Stimulated activated CD4-positive, alpha-beta T cell treated with anti-CD3 and anti-CD28 coated beads, Interleukin-2, amount 100 ng/mL, for 24 hours (primary cell): ENCODE results near the gene HPD.

ENCODE experiments used
- DNase-seq, 2 donors: peaks; one replicate each; pipeline ENCODE4 v3.0.0-alpha.2; 2020

HPD gene

DNA sequence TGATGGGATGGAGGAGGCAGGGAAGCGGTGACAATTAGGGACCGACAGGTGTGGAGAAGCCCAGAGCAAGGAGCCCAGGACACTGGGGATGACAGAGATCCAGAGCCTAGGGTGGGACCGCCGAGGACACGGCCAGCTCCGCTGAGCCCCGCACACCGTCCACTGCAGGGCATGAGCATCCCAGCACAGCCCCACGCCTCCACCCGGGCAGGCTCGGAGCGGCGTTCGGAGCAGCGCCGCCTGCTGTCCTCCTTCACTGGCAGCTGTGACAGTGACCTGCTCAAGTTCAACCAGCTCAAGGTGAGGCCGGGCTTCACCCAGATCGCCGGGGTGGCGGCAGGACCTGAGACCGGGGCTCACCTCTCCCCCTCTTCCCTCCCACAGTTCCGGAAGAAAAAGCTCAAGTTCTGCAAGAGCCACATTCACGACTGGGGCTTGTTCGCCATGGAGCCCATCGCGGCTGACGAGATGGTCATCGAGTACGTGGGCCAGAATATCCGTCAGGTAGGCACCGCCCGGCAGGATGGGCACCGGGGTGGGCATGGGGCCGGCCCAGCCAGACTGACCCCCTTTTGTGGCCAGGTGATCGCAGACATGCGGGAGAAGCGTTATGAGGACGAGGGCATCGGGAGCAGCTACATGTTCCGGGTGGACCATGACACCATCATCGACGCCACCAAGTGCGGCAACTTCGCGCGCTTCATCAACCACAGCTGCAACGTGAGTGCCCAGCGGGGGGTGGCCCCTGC is 31.1 kb downstream of the HPD start:
- DNase-seq, result no peak

GRCh38 chr12:121826318-121827150 is 32.1 kb downstream of the HPD start:
- no peak for DNase-seq

GRCh38 chr12:121825041-121825523 is 33.6 kb downstream of the HPD start:
- DNase-seq, result no peak

DNA sequence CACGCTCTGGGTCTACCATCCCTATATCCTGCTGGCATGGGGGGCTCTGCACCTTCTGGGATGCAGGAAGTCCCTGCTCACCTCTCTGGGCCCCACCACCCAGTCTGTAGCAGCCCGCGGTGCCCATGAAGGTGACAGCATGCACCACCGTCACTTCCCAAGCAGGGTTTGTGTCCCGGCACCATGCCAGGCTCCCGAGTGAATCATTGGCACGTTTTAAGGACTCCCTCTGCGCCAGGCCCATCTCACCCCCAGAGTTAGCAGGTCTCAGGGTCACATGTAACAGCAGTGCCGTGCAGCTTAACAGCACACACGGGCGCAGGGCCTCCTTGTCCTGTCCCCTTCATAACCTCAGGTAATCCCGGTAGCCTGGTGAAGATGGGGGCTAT is 34.9 kb downstream of the HPD start:
- no peak for DNase-seq

DNA sequence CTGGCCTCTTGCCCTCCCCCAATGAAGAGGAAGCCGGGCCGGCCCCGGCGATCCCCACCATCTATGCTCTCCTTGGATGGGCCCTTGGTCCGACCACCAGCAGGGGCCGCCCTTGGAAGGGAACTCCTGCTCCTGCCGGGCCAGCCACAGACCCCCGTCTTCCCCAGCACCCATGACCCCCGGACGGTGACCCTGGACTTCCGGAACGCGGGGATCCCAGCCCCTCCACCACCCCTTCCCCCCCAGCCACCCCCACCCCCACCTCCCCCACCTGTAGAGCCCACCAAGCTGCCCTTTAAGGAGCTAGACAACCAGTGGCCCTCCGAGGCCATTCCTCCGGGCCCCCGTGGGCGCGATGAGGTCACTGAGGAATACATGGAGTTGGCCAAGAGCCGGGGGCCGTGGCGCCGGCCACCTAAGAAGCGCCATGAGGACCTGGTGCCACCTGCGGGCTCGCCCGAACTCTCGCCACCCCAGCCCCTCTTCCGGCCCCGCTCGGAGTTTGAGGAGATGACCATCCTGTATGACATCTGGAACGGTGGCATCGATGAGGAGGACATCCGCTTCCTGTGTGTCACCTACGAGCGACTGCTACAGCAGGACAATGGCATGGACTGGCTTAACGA is 35.4 kb downstream of the HPD start:
- no peak for DNase-seq

- no peak for DNase-seq
These were observed 36.1 kb downstream of the HPD start for GRCh38 chr12:121822393-121823100.

- no peak for DNase-seq
These were observed 38.6 kb downstream of the HPD start for GRCh38 chr12:121820056-121820455.

GRCh38 chr12:121819212-121819949 is 39.3 kb downstream of the HPD start:
- no peak for DNase-seq

DNA sequence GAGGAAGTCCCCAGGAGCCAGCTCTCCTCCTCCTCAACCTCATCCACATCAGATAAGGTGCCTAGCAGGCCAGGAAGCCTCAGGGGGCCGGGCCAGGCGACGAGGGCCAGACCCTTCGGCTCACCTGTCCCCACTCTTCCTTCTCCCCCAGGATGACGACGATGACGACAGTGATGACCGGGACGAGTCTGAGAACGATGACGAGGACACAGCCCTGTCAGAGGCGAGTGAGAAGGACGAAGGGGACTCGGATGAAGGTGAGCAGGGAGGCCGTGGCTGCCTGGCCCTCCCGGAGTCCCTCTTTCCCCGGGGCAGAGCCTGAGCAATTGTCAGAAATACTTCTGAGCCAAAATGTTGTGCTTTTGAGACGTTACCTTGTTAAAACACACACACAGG is 41.0 kb downstream of the HPD start:
- no peak for DNase-seq

DNA sequence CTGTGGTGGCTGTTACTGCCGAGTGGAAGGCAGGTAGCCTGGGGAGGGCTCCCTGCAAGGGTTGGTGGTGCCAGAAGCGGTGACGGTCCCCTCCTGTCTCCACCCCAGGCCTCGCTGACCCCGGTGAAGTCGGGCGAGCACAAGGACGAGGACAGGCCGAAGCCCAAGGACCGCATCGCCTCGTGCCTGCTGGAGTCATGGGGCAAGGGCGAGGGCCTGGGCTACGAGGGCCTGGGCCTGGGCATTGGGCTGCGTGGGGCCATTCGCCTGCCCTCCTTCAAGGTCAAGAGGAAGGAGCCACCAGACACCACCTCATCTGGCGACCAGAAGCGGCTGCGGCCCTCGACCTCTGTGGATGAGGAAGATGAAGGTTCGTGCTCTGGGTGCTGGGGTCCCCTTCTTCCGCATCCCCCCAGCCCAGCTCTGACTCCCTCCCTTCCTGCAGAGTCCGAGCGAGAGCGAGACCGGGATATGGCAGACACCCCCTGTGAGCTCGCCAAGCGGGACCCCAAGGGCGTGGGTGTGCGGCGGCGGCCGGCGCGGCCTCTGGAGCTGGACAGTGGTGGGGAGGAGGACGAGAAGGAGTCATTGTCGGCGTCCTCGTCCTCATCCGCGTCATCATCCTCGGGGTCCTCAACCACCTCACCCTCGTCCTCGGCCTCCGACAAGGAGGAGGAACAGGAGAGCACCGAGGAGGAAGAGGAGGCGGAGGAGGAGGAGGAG is 41.6 kb downstream of the HPD start:
- DNase-seq, result no peak

GRCh38 chr12:121815263-121815662 is 43.4 kb downstream of the HPD start:
- DNase-seq, result no peak

DNA sequence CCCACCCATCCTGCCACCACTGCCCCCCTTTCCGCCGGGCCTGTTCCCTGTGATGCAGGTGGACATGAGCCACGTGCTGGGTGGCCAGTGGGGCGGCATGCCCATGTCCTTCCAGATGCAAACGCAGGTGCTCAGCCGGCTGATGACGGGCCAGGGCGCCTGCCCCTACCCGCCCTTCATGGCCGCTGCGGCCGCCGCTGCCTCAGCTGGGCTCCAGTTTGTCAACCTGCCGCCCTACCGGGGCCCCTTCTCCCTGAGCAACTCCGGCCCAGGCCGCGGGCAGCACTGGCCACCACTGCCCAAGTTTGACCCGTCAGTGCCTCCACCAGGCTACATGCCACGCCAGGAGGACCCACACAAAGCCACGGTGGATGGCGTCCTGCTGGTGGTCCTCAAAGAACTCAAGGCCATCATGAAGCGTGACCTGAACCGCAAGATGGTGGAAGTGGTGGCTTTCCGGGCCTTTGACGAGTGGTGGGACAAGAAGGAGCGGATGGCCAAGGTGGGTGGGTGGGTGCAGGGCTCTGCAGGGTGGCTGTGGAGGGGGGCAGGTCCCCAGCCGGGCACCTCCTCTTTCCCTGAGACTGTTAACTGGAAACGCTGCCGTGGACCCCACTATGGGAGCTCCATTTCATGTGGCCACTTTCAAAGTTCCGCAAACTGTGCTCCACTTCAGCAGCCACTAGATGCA is 44.1 kb downstream of the HPD start:
- no peak for DNase-seq

DNA sequence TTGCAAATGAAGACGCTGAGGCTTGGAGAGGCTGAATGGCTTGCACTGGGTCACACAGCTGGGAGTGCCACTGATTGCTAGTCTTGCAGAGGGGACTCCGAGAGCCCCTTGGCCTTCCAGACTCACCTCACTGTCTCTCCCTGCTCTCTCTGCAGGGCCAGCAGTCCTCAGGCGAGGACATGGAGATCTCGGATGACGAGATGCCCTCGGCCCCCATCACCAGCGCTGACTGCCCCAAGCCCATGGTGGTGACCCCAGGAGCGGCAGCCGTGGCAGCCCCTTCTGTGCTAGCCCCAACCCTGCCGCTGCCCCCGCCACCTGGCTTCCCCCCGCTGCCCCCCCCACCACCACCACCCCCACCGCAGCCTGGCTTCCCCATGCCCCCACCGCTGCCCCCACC is 44.7 kb downstream of the HPD start:
- no peak for DNase-seq

- no peak for DNase-seq
These were observed 45.5 kb downstream of the HPD start for GRCh38 chr12:121812921-121813896.

- peak; percentile 51 to 68 for DNase-seq
These were observed 46.3 kb downstream of the HPD start for GRCh38 chr12:121812320-121812871.

DNA sequence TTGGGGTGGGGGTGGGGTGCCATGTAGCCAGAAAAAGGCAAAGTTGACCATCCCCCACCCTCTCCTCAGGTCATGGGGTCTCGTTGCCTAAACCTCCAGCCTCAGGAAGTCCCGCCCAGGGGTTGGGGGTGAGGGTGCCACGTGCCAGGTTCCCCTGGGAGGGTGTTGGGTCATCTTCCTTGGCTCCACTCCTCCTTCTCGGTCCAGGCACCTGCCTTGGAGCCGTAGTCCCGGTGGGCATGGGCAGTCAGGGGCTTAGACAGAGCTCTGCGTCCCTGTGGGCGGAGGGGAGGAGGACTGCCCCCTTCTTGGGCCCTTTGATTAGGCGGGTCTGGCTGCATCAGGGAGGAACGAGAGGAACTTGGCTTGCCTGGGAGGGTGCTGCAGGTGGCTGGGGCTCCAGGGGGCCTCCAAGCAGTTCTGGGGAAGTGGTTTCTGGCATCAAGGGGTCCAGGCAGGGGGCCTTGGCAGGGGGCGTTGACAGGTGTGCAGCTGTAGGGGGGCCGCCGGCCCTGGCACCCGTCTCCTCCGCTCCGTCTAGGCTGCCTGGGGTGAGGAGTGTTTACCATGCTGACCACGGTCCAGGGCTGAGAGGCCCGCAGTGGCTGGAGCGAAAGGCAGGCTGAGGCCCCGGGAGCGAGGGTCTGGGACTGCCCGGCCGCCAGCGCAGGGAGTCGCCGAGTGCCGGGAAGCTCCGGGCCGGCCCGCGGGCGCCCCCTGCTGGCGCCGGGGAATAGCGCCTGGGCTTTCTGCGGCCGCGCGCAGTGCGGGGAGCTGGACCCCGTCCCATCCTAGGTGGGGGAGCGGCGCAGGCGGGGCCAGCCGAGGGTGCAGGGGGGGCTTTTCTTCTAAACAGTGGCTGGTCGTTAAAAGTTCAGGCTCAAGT is 47.0 kb downstream of the HPD start:
- DNase-seq, result peak; percentile 77 to 78

- DNase-seq, result no peak
These were observed 47.7 kb downstream of the HPD start for GRCh38 chr12:121810833-121811433.
